IPS-18a (cell line): ENCODE results near the gene ATXN7L2.

Source experiments
- H3K27ac ChIP-seq: one replicate; pipeline ENCODE4 v1.5.1; 2013; ENCODE audit warnings: low read length
- H3K27me3 ChIP-seq: one replicate; pipeline ENCODE4 v1.6.1; 2013; ENCODE audit warnings: mild to moderate bottlenecking, low read length; ENCODE audit not compliant: control insufficient read depth, insufficient read depth
- H3K36me3 ChIP-seq: one replicate; pipeline ENCODE4 v1.6.1; 2013; ENCODE audit warnings: low read depth, low read length; ENCODE audit not compliant: control insufficient read depth
- H3K4me1 ChIP-seq: one replicate; pipeline ENCODE4 v1.6.1; 2013; ENCODE audit warnings: low read depth, low read length; ENCODE audit not compliant: control insufficient read depth
- H3K4me3 ChIP-seq: one replicate; pipeline ENCODE4 v1.5.1; 2013; ENCODE audit warnings: low read length
- H3K9ac ChIP-seq: one replicate; pipeline ENCODE4 v1.6.1; 2013; ENCODE audit warnings: mild to moderate bottlenecking, low read length, moderate library complexity
- H3K9me3 ChIP-seq: one replicate; pipeline ENCODE4 v1.6.1; 2013; ENCODE audit warnings: low read depth, low read length; ENCODE audit not compliant: control insufficient read depth

Gene ATXN7L2

DNA sequence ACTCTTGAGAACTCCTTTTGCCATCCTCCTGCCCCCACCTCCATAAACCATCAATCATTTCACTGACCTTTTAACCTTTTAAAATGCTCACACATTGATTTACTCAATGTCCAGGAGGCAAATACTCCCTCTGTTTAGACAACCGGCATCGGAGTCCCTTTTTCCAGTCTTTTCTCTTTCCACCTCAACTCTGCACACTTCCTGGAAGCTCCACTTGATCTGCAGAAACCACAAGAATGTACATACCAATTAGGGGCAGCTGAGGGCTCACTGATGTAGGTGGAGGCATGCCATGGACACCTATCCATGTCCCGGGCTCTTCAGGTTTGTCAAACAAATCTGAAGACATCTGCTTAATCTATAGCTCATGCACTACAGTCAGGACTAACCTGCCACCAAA lies 31.1 kb downstream of the ATXN7L2 start:
- no peak overlapping the region for H3K4me3 ChIP-seq
- peaks cover 6% of the 10 kb centered on the region for H3K4me1 ChIP-seq
- H3K36me3 ChIP-seq = no peaks in the 10 kb centered on the region
- no peak overlapping the region for H3K9ac ChIP-seq
- H3K27ac ChIP-seq = no peak overlapping the region
- peaks cover 22% of the 10 kb centered on the region for H3K27me3 ChIP-seq
- no peaks in the 10 kb centered on the region for H3K9me3 ChIP-seq

DNA sequence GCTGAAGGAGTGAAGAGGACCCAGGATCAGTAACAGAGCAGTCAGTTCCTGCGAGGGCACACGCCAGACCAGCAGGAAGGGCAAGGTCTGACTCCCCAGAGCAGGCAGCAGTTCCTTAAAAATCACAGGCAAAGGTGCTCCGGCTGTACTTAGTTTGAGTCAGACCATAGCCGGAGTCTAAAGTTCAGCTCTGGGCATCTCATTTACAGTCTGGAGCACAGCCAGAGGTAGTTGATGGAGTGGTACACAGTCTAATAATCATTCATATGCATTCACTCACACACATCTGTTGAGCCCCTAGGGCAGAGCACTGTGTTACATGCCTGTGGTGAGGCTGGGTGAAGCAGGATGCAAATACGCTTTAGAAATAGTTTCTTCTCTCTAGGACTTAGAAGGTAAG lies 33.2 kb downstream of the ATXN7L2 start:
- H3K4me3 ChIP-seq = no peak overlapping the region
- no peak overlapping the region for H3K9ac ChIP-seq
- H3K36me3 ChIP-seq = no peaks in the 10 kb centered on the region
- H3K27me3 ChIP-seq = peaks cover 1% of the 10 kb centered on the region
- H3K27ac ChIP-seq = no peak overlapping the region
- H3K4me1 ChIP-seq = no peaks in the 10 kb centered on the region
- no peaks in the 10 kb centered on the region for H3K9me3 ChIP-seq

DNA sequence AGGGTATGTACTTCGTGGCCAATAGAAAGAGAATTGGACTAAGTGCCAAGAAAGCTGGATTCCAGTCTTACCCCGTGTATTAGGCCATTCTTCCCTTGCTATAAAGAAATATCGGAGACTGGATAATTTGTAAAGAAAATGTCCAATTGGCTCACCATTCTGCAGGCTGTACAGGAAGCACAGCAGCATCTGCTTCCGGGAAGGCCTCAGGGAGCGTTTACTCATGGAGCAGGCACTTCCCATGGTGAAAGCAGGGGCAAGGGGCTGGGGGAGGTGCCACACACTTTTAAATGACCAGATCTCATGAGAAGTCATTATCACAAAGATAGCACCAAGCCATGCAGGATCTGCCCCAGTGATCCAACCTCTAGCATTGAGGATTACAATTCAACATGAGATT lies 33.6 kb downstream of the ATXN7L2 start:
- H3K9me3 ChIP-seq = no peaks in the 10 kb centered on the region
- no peak overlapping the region for H3K4me3 ChIP-seq
- no peaks in the 10 kb centered on the region for H3K36me3 ChIP-seq
- no peaks in the 10 kb centered on the region for H3K27me3 ChIP-seq
- H3K4me1 ChIP-seq = no peaks in the 10 kb centered on the region
- no peak overlapping the region for H3K9ac ChIP-seq
- H3K27ac ChIP-seq = no peak overlapping the region

- no peaks in the 10 kb centered on the region for H3K9me3 ChIP-seq
- H3K27ac ChIP-seq = no peak overlapping the region
- no peak overlapping the region for H3K4me3 ChIP-seq
- no peak overlapping the region for H3K9ac ChIP-seq
- no peaks in the 10 kb centered on the region for H3K4me1 ChIP-seq
- no peaks in the 10 kb centered on the region for H3K36me3 ChIP-seq
- H3K27me3 ChIP-seq = no peaks in the 10 kb centered on the region
Observed at GRCh38 chr1:109521002-109521951, 37.6 kb downstream of the ATXN7L2 start.

DNA sequence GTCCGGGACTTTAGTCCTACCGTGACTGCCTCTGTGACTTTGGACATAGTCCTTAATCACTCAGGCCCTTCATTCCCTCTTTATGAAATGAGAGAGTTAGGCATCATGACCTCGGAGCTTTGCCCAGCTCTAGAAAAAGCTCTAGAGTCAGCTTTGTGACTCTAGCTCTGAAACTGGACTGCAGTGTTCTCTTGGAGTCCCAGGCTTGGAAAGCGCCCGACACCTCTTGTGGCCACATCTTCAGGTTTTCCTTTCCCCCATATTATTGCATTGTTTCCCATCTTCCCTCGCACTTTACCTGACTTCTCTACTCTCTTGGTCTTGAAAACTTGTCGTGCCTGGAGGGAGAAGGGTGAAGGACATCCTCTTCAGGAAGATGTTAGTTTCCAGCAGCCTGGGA lies 38.3 kb downstream of the ATXN7L2 start:
- H3K9me3 ChIP-seq = no peaks in the 10 kb centered on the region
- no peak overlapping the region for H3K4me3 ChIP-seq
- no peak overlapping the region for H3K27ac ChIP-seq

GRCh38 chr1:109523706-109524105 lies 40.0 kb downstream of the ATXN7L2 start:
- Histone ChIP-seq H3K4me3 (no peak overlapping the region), H3K27ac (no peak overlapping the region), H3K36me3 (no peaks in the 10 kb centered on the region), H3K27me3 (no peaks in the 10 kb centered on the region), H3K9me3 (no peaks in the 10 kb centered on the region), H3K9ac (no peak overlapping the region), H3K4me1 (no peaks in the 10 kb centered on the region)

More for the DNA sequence above, 38.3 kb downstream of the ATXN7L2 start:
- Histone ChIP-seq H3K4me1 (no peaks in the 10 kb centered on the region), H3K9ac (no peak overlapping the region), H3K36me3 (no peaks in the 10 kb centered on the region), H3K27me3 (no peaks in the 10 kb centered on the region)

DNA sequence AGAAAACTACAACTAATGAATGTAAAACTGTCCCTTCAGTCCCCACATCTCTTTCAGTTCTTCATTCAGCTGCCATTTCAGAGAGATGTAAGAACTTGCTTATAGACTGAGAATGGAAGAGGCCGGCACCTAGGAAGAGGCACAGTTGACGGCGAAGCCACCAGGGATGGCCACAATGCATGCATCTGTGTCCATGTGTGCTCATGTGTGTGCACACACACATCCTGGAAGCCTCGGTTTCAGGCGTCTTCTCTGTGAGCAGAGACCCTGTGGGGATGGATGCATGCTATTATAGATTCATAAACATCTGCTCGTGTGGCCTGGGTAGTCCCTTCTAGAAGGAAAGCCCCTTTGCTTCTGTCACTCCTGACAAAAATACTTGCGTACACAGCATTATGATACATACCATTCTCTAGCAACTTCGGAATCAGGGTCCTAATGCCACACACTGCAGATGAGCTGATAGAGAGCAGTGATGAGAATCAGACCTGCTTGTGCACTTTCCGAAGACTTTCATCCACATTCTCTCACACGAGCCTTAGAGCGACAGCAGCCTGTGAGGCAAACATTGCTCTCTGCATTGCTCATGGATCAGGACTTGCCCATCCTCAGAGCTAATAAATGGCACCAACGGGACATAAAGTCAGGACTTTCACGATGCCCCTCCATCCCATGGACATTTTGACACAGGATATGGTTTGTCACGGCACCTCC lies 43.5 kb downstream of the ATXN7L2 start:
- H3K27me3 ChIP-seq = no peaks in the 10 kb centered on the region
- no peak overlapping the region for H3K27ac ChIP-seq
- H3K36me3 ChIP-seq = no peaks in the 10 kb centered on the region
- H3K9ac ChIP-seq = no peak overlapping the region
- no peaks in the 10 kb centered on the region for H3K4me1 ChIP-seq
- H3K9me3 ChIP-seq = no peaks in the 10 kb centered on the region
- H3K4me3 ChIP-seq = no peak overlapping the region

- Histone ChIP-seq H3K4me3 (no peak overlapping the region), H3K27ac (no peak overlapping the region), H3K4me1 (peaks cover 2% of the 10 kb centered on the region), H3K36me3 (no peaks in the 10 kb centered on the region), H3K27me3 (no peaks in the 10 kb centered on the region), H3K9ac (no peak overlapping the region), H3K9me3 (no peaks in the 10 kb centered on the region)
Observed at GRCh38 chr1:109527846-109528695, 44.4 kb downstream of the ATXN7L2 start.

DNA sequence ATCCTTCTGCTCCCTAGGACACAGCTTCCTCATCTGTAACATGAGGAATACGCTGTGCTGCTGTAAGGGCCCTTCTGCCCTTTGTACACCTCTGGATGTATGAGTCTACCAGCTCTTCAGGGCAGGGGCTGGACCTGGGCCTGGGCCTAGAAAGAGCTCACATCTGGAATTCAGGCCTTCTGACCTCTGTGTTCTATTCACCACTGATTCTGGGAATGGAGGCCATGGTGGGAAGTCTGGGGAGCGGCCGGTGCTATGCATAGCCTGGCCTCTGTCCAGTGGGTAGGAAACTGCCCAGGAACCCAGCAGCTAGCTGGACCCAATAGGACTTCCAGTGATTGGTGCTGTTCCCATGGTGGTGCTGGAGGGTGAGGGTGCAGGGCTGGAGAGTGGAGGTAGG lies 45.0 kb downstream of the ATXN7L2 start:
- Histone ChIP-seq H3K27ac (no peak overlapping the region), H3K4me3 (no peak overlapping the region), H3K27me3 (no peaks in the 10 kb centered on the region), H3K9ac (no peak overlapping the region), H3K4me1 (peaks cover 2% of the 10 kb centered on the region), H3K9me3 (no peaks in the 10 kb centered on the region), H3K36me3 (no peaks in the 10 kb centered on the region)

- no peak overlapping the region for H3K27ac ChIP-seq
- H3K9me3 ChIP-seq = no peaks in the 10 kb centered on the region
- H3K9ac ChIP-seq = no peak overlapping the region
- no peak overlapping the region for H3K4me3 ChIP-seq
- H3K4me1 ChIP-seq = peaks cover 2% of the 10 kb centered on the region
- H3K36me3 ChIP-seq = no peaks in the 10 kb centered on the region
- no peaks in the 10 kb centered on the region for H3K27me3 ChIP-seq
Observed at GRCh38 chr1:109529881-109530456, 46.3 kb downstream of the ATXN7L2 start.
